Kidney glomerular epithelial cell (primary cell): ENCODE measurements around the gene BAIAP2.
A peak's percentile ranks its signal among the peaks of the same experiment; 100 is the strongest.
"Not testable (repeated sequence)": the region's sequence is repeated elsewhere in the genome, so short reads cannot be mapped to it uniquely, and the experiment has no call there.

Experiments
- DNase-seq: peaks from one replicate; lab custom pipeline; 2025; lab: John Stamatoyannopoulos, UW

BAIAP2 gene

GRCh38 chr17:81000631-81001357 is 34.2 kb upstream of the BAIAP2 start:
- no peak for DNase-seq

- no peak for DNase-seq
These were observed 33.0 kb upstream of the BAIAP2 start for GRCh38 chr17:81002013-81002384.

- no peak for DNase-seq
These were observed 32.3 kb upstream of the BAIAP2 start for GRCh38 chr17:81002409-81003361.

- no peak for DNase-seq
These were observed 31.1 kb upstream of the BAIAP2 start for GRCh38 chr17:81003711-81004475.

GRCh38 chr17:81006891-81007290 is 28.1 kb upstream of the BAIAP2 start:
- no peak for DNase-seq

- DNase-seq = no peak
These were observed 26.8 kb upstream of the BAIAP2 start for GRCh38 chr17:81008140-81008539.

- no peak for DNase-seq
These were observed 25.8 kb upstream of the BAIAP2 start for GRCh38 chr17:81009136-81009535.

GRCh38 chr17:81010935-81011334 is 24.0 kb upstream of the BAIAP2 start:
- DNase-seq = no peak

- DNase-seq = no peak
These were observed 23.0 kb upstream of the BAIAP2 start for GRCh38 chr17:81011951-81012350.

GRCh38 chr17:81012574-81013447 is 22.1 kb upstream of the BAIAP2 start:
- no peak for DNase-seq

- DNase-seq = no peak
These were observed 21.3 kb upstream of the BAIAP2 start for GRCh38 chr17:81013642-81014041.

GRCh38 chr17:81015136-81015535 is 19.8 kb upstream of the BAIAP2 start:
- no peak for DNase-seq

- DNase-seq = no peak
These were observed 18.4 kb upstream of the BAIAP2 start for GRCh38 chr17:81016575-81016974.

- DNase-seq = not testable (repeated sequence)
These were observed 17.6 kb upstream of the BAIAP2 start for GRCh38 chr17:81017330-81017729.

- DNase-seq = peak; percentile 21
These were observed 16.7 kb upstream of the BAIAP2 start for GRCh38 chr17:81018044-81018802.

- no peak for DNase-seq
These were observed 15.1 kb upstream of the BAIAP2 start for GRCh38 chr17:81019563-81020442.

GRCh38 chr17:81020443-81020766 is 14.5 kb upstream of the BAIAP2 start:
- DNase-seq = no peak

GRCh38 chr17:81020767-81021497 is 14.0 kb upstream of the BAIAP2 start:
- DNase-seq = no peak
